IMR-90 (cell line): ENCODE data around the gene AP1S1.

Source experiments
- CEBPB ChIP-seq: IDR thresholded peaks from 2 replicates; pipeline ENCODE4 v1.6.1; 2012; ENCODE audit warnings: low read depth, low read length, improper control_type of control experiment
- CHD1 ChIP-seq: IDR thresholded peaks from 2 replicates; pipeline ENCODE4 v1.6.1; 2012; ENCODE audit warnings: low read depth, low read length, improper control_type of control experiment
- MAZ ChIP-seq: IDR thresholded peaks from 2 replicates; pipeline ENCODE4 v1.6.1; 2012; ENCODE audit warnings: low read depth, mild to moderate bottlenecking, low read length, improper control_type of control experiment, moderate library complexity, borderline replicate concordance
- POLR2A ChIP-seq: IDR thresholded peaks from 2 replicates; pipeline ENCODE4 v1.6.1; 2012; ENCODE audit warnings: mild to moderate bottlenecking, low read depth, low read length
- SMC3 ChIP-seq: fragments of 150-350 bp; IDR thresholded peaks from 2 replicates; pipeline ENCODE4 v1.6.1; 2016; ENCODE audit warnings: low read depth, mild to moderate bottlenecking, antibody characterized with exemption, low read length, moderate library complexity
- TF ChIP-seq, protein P1 (sequence below): conservative IDR thresholded peaks from 2 replicates; pipeline ENCODE4 v1.5.1; 2012; ENCODE audit warnings: mild to moderate bottlenecking, low read depth, low read length, improper control_type of control experiment

DNA sequence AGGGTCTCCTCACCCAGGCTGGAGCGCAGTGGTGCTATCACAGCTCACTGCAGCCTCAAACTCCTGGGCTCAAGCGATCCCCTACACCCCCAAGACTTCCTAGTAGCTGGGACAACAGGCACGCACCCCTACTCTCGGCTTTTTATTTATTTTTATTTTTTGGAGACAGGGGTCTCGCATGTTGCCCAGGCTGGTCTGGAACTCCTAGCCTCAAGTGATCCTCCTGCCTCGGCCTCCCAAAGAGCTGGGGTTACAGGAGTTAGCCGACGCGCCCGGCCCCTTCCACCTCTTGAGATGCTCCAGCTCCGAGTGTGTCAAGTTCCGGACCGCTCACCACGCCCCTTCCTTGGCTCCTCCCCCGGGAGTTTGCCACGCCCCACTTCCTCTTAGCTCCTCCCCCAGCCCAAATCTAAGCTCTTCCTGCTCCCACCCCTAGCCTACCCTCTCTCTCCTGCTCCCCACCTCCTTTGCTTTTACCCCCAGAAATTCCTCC, 19.5 kb downstream of the AP1S1 start:
- TF ChIP-seq CHD1 = no peak
- TF ChIP-seq CEBPB = no peak
- no peak for TF ChIP-seq MAZ
- TF ChIP-seq, protein P1, sequence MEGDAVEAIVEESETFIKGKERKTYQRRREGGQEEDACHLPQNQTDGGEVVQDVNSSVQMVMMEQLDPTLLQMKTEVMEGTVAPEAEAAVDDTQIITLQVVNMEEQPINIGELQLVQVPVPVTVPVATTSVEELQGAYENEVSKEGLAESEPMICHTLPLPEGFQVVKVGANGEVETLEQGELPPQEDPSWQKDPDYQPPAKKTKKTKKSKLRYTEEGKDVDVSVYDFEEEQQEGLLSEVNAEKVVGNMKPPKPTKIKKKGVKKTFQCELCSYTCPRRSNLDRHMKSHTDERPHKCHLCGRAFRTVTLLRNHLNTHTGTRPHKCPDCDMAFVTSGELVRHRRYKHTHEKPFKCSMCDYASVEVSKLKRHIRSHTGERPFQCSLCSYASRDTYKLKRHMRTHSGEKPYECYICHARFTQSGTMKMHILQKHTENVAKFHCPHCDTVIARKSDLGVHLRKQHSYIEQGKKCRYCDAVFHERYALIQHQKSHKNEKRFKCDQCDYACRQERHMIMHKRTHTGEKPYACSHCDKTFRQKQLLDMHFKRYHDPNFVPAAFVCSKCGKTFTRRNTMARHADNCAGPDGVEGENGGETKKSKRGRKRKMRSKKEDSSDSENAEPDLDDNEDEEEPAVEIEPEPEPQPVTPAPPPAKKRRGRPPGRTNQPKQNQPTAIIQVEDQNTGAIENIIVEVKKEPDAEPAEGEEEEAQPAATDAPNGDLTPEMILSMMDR = no peak
- TF ChIP-seq SMC3 = no peak
- no peak for TF ChIP-seq POLR2A
